ENCODE results near the gene SOX6.

GRCh38 chr11:16052750-16053149, 303.6 kb downstream of the SOX6 start:
- TF ChIP-seq CTCF (conservative IDR thresholded peaks at IDR 0.05) = no peak
- no peak for TF ChIP-seq EZH2 (IDR thresholded peaks at IDR 0.05; ENCODE audit: low read depth)
